B cell (primary cell): ENCODE data around the gene FHDC1.

Experiments
- CTCF ChIP-seq: fragments of 200-600 bp; IDR thresholded peaks from one replicate; pipeline ENCODE4 v1.8.0; 2022; ENCODE audit warnings: antibody characterized with exemption, mild to moderate bottlenecking
- EZH2 ChIP-seq: IDR thresholded peaks from 2 replicates; pipeline ENCODE4 v1.6.1; 2012; ENCODE audit warnings: borderline replicate concordance, low read depth, mild to moderate bottlenecking, moderate library complexity, low read length; ENCODE audit not compliant: insufficient read depth, poor library complexity, severe bottlenecking

DNA sequence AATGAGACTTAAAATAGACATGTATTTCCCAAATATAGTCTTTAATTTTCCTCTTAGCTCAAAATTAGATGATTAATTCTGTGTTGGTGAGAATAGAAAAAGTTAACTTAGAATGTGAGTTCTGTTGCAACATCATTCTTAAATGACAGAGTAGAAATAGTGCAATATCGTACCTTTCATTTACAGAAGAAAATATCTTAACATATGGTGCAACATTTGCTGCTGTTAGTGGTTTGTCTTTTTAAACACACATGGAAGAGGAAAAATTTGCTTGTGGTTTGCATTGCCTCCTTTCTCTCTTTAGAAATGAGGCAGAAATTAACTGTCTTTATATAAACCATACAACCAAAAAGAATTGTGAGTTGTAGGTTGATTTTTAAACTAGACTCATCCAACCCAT, 39.3 kb upstream of the FHDC1 start:
- TF ChIP-seq CTCF (no peak), EZH2 (no peak)
